Spleen (tissue), 11 donors: Measurements from ENCODE around the gene CMSS1. TPM values are rescaled to one million over a fixed set of nuclear protein-coding genes. Genes with fewer than 3 reads are reported as not detected.

Source experiments
- DNase-seq: peaks from one replicate; pipeline ENCODE4 v3.0.0-alpha.2; 2020
- H3K27ac ChIP-seq, 8 donors: fragments of 200-600 bp; sonication (generic) in 7 of 8; 1 replicate in 4 of 8; 2 replicates in 4 of 8; pipeline versions ENCODE4 v1.5.0 to v1.8.0; 2016 to 2021; ENCODE audit warnings: inconsistent platforms in 4 of 8, mild to moderate bottlenecking in 4 of 8, moderate library complexity in 1 of 8
- H3K27me3 ChIP-seq, 7 donors: fragments of 200-600 bp; sonication (generic) in 6 of 7; replicated peaks in 1 of 7; 1 replicate in 4 of 7; 2 replicates in 3 of 7; pipeline versions ENCODE4 v1.5.0 to v1.8.0; 2016 to 2021; ENCODE audit warnings: inconsistent platforms in 3 of 7, mild to moderate bottlenecking in 1 of 7
- H3K36me3 ChIP-seq, 6 donors: fragments of 200-600 bp; sonication (generic) in 5 of 6; 1 replicate in 4 of 6; 2 replicates in 2 of 6; pipeline versions ENCODE4 v1.5.0 to v1.8.0; 2016 to 2021; ENCODE audit warnings: inconsistent platforms in 2 of 6
- H3K4me1 ChIP-seq, 6 donors: fragments of 200-600 bp; sonication (generic) in 5 of 6; 1 replicate in 3 of 6; 2 replicates in 3 of 6; pipeline versions ENCODE4 v1.5.0 to v1.8.0; 2016 to 2021; ENCODE audit warnings: inconsistent platforms in 3 of 6
- H3K4me3 ChIP-seq, 8 donors: fragments of 200-600 bp; sonication (generic) in 7 of 8; 1 replicate in 4 of 8; 2 replicates in 4 of 8; pipeline versions ENCODE4 v1.5.0 to v1.8.0; 2016 to 2021; ENCODE audit warnings: inconsistent platforms in 4 of 8, mild to moderate bottlenecking in 4 of 8, moderate library complexity in 2 of 8
- H3K9me3 ChIP-seq, 8 donors: fragments of 200-600 bp; sonication (generic) in 7 of 8; 1 replicate in 4 of 8; 2 replicates in 4 of 8; pipeline versions ENCODE4 v1.5.0 to v1.8.0; 2016 to 2021; ENCODE audit warnings: inconsistent platforms in 4 of 8
- CTCF ChIP-seq, 11 experiments: fragments of 200-600 bp in 7 of 11; fragments of 450-650 bp in 4 of 11; sonication (generic) in 4 of 11; IDR thresholded peaks in 8 of 11; conservative IDR thresholded peaks in 3 of 11; 1 replicate in 7 of 11; 2 replicates in 4 of 11; pipeline versions ENCODE4 v1.4.0 to v1.8.0; 2016 to 2021; ENCODE audit warnings: antibody characterized with exemption in 11 of 11, inconsistent platforms in 4 of 11, mild to moderate bottlenecking in 1 of 11
- POLR2A ChIP-seq, 3 donors: fragments of 450-650 bp; IDR thresholded peaks; one replicate each; pipeline ENCODE4 v1.5.1; 2017; ENCODE audit warnings: antibody characterized with exemption in 3 of 3, mild to moderate bottlenecking in 1 of 3
- POLR2AphosphoS5 ChIP-seq, 3 donors: sonication (generic); formaldehyde crosslinking; IDR thresholded peaks; one replicate each; pipeline ENCODE4 v1.5.1; 2017; ENCODE audit warnings: antibody characterized with exemption in 3 of 3
- WGBS, 5 donors: extraction: QIAGEN DNeasy Blood & Tissue Kit in 3 of 5; methylation state at CpG; one replicate each; pipeline versions ENCODE4 v1.1.5 to v1.1.7; 2013 to 2018; 5-methylcytosine and 5-hydroxymethylcytosine counted together
- intact Hi-C: fragments of 100-400 bp; cut with DNase I; formaldehyde crosslinking; loops from one replicate; pipeline ENCODE4 v1.15.0; 2023; ENCODE audit warnings: low total_unique reads
- polyA plus RNA-seq, 3 donors: library from polyadenylated mRNA; stranded (reverse); fragments of 200-250 nt; gene quantifications; one replicate each; pipeline ENCODE4 v1.2.1, GENCODE V29; 2013
- total RNA-seq, 7 donors: library from RNA; depleted of rRNA in 3 of 7; stranded (reverse); fragments of >200 nt in 3 of 7; fragmentation: NEBNext Ultra II Directional in 4 of 7; extraction: Animal tissue kit (Norgen Biotek cat#: 25700) in 4 of 7; gene quantifications; one replicate each; pipeline versions ENCODE4 v1.1.0 to v1.2.1, GENCODE V29; 2016 to 2021
- donor health status: healthy with polysubstance abuse.
- donor health status: DM: no; HTN: no; CAD: no; lungs with moderate emphysema.
- donor health status: DM: no; HTN: no; CAD: no.
- donor health status: Bipolar disorder and iron deficiency.
- donor health status: healthy.
- donor health status: DM: no; HTN: no; CAD: no.
- donor health status: DM: yes; HTN: yes; CAD: no.

The CMSS1 gene
- total and polyA plus RNA-seq, 10 donors = 6.9 to 30.1 (median 20.0) TPM

DNA sequence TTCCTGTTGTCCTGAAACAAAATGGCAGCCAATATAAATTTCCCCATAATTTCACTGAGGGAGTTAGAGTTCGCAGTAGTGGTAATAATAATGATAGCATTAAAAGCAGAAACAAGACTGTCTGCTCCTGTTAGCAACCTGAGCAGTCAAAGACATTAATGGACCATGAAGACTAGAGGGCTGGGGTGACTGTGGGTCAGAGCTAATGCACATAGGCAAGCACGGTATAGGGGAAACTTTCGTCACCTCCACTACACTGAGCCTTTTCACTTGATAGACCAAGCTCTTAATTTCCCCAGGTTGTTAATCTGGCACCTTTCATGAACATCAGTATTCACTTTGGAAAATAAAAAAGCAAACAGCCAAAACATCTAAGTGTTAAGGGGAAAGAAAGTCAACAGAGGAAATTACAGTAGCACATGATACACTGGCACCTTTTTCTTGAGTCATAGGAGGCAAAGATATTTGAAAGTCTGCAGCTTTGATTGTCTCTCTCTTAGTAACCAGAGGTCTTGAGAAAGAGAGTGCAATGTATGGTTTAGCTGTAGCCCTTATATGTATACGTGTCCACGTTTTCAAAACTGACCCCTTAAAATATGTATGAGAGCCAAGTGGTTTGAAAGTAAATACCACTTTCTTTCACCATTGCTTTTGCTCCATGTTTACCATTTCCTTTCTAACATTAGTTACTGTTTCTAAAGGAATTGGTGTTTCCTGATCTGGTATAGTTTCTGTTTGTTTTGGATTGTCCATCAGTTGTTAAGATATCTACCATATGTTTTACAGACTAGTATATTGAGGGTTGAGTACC lies 191.8 kb downstream of the CMSS1 start:
- Histone ChIP-seq H3K27ac (no peak overlapping the region), H3K27me3 (no peaks in the 10 kb centered on the region), H3K4me1 (peaks cover 0 to 16% (median 3%) of the 10 kb centered on the region in 6 donors), H3K9me3 (no peaks in the 10 kb centered on the region), H3K36me3 (peaks cover 0 to 6% (median 0%) of the 10 kb centered on the region in 6 donors), H3K4me3 (no peak overlapping the region)
- 70 to 85% (median 74%) methylated on average over 5 of the region's 5 CpGs for WGBS, 5 donors
- intact Hi-C loops = no loop called here
- TF ChIP-seq POLR2AphosphoS5 (IDR thresholded peaks at IDR 0.05) = no peak
- no peak for TF ChIP-seq CTCF (IDR thresholded peaks at IDR 0.05 in 8 of 11, conservative IDR thresholded peaks at IDR 0.05 in 3 of 11)
- TF ChIP-seq POLR2A (IDR thresholded peaks at IDR 0.05) = no peak
- DNase-seq = no peak

- H3K27ac ChIP-seq = no peak overlapping the region
- 92 to 100% (median 95%) methylated on average over 1 of the region's 1 CpG for WGBS, 5 donors
Observed at GRCh38 chr3:100010087-100010417, 192.4 kb downstream of the CMSS1 start.

DNA sequence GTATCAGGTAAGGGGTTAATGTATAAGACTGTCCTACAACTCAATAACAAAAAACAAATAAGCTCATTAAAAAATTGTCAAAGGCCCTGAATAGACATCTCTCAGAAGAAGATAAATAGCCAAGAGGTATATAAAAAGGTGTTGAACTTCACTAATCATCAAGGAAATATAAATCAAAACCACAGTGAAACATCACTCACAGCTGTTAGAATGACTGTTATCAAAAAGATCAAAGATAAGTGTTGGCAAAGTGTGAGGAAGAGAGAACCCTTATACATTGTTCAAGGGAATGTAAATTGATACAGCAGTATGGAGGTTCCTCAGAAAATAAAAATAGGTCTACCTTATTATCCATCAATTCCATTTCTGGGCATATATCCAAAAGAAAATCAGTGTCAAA lies 201.1 kb downstream of the CMSS1 start:
- no peak overlapping the region for H3K4me3 ChIP-seq
- H3K4me1 ChIP-seq = no peaks in the 10 kb centered on the region
- DNase-seq = no peak
- TF ChIP-seq POLR2A (IDR thresholded peaks at IDR 0.05) (no peak), POLR2AphosphoS5 (IDR thresholded peaks at IDR 0.05) (no peak), CTCF (IDR thresholded peaks at IDR 0.05 in 8 of 11, conservative IDR thresholded peaks at IDR 0.05 in 3 of 11) (no peak)
- H3K27me3 ChIP-seq = no peaks in the 10 kb centered on the region
- intact Hi-C loops = no loop called here
- H3K9me3 ChIP-seq = peaks cover 0 to 6% (median 3%) of the 10 kb centered on the region in 8 donors
- no peak overlapping the region for H3K27ac ChIP-seq
- no peaks in the 10 kb centered on the region for H3K36me3 ChIP-seq

More at GRCh38 chr3:100010087-100010417, 192.4 kb downstream of the CMSS1 start:
- H3K4me3 ChIP-seq = no peak overlapping the region
- peaks cover 0 to 6% (median 0%) of the 10 kb centered on the region in 6 donors for H3K36me3 ChIP-seq
- H3K27me3 ChIP-seq = no peaks in the 10 kb centered on the region
- TF ChIP-seq CTCF (IDR thresholded peaks at IDR 0.05 in 8 of 11, conservative IDR thresholded peaks at IDR 0.05 in 3 of 11) (no peak), POLR2AphosphoS5 (IDR thresholded peaks at IDR 0.05) (no peak), POLR2A (IDR thresholded peaks at IDR 0.05) (no peak)
- intact Hi-C loops = no loop called here
- no peak for DNase-seq
- peaks cover 0 to 12% (median under 1%) of the 10 kb centered on the region in 6 donors for H3K4me1 ChIP-seq
- H3K9me3 ChIP-seq = peaks cover 0 to 3% (median 2%) of the 10 kb centered on the region in 8 donors

GRCh38 chr3:100019719-100020118 lies 202.1 kb downstream of the CMSS1 start:
- intact Hi-C loops = no loop called here
- Histone ChIP-seq H3K9me3 (peaks cover 0 to 6% (median 3%) of the 10 kb centered on the region in 8 donors), H3K4me1 (no peaks in the 10 kb centered on the region), H3K4me3 (no peak overlapping the region), H3K36me3 (no peaks in the 10 kb centered on the region), H3K27me3 (no peaks in the 10 kb centered on the region), H3K27ac (no peak overlapping the region)
- no peak for DNase-seq
- WGBS, 5 donors = 90 to 98% (median 95%) methylated on average over 1 of the region's 1 CpG
- TF ChIP-seq POLR2A (IDR thresholded peaks at IDR 0.05) (no peak), CTCF (IDR thresholded peaks at IDR 0.05 in 8 of 11, conservative IDR thresholded peaks at IDR 0.05 in 3 of 11) (no peak), POLR2AphosphoS5 (IDR thresholded peaks at IDR 0.05) (no peak)
